ENCODE results near the gene RACGAP1.
"Not testable (repeated sequence)": the region's sequence is repeated elsewhere in the genome, so short reads cannot be mapped to it uniquely, and the experiment has no call there.

The RACGAP1 gene

DNA sequence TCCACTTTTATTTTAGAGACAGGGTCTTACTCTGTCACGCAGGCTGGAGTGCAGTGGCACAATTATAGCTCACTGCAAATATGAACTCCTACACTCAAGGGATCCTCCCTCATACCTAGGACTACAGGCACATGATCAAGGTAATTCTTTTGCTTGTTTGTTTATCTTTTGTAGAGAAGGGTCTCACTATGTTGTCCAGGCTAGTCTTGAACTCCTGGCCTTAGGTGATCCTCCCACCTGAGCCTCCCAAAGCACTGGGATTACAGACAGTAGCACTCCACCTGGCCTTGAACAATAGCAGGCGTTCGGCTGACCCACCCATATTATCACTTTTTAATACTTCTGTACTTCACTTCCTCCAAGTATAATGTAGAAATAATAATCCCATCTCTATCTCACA is 1.4 kb upstream of the RACGAP1 start:
- no peak for DNase-seq

GRCh38 chr12:50024805-50025186 is 498 bp downstream of the RACGAP1 start:
- DNase-seq, result peak; percentile 51

GRCh38 chr12:50024227-50024626 is 1.1 kb downstream of the RACGAP1 start:
- no peak for DNase-seq

- no peak for DNase-seq
Observed at GRCh38 chr12:50022903-50023302, 2.4 kb downstream of the RACGAP1 start.

DNA sequence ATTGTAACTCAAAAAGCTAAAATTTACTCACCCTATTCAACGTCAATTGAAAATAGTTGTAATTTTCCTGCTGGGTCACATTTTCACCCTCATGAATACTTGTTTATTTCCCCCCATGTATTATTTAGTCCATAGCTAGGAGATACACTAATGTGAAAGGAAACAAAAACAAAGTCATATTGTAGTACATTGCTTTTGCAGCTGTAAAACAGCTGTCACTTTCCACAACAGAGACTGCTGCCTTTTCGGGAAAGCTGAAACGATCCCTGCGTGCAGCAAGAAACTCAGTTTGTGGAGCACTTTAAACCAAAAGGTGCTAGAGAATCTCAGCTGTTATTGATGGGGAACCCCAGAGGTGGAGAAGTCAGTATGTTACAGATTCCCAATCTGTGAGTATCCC is 4.3 kb downstream of the RACGAP1 start:
- DNase-seq, result no peak

DNA sequence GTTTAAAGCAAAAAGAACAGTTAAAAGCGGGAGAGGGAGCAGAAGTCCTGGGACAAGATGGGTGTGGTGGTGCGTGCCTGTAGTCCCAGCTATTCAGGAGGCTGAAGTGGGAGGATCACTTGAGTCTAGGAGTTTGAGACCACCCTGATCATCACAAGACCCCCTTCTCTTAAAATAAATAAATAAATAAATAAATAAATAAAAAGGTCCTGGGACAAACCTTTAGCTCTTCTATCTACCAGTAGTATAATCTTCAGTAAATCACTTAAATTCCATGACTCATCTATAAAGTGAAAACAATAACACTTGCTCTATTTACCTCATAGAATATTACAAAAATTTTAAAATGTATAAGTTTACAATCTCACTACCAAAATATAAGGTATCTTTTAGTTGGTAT is 5.8 kb downstream of the RACGAP1 start:
- no peak for DNase-seq

GRCh38 chr12:50018968-50019367 is 6.3 kb downstream of the RACGAP1 start:
- no peak for DNase-seq

DNA sequence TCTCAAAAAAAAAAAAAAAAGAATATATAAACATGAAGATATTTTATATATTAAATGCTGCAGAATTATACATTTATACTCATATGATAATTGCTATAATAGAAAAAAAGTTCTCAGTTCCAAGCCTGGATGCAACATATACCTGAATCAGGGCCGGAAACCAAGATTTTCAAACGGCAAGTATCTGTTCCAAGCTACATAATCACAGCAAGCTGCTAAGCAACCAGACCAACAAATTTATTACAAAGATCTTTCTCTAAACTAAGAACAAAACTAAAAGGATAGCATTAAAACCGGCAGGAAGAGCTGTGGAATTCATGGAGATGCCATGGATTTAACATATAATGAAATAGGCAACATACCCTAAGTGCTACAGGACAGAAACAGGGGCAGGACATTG is 7.1 kb downstream of the RACGAP1 start:
- DNase-seq, result no peak

GRCh38 chr12:50017641-50018040 is 7.7 kb downstream of the RACGAP1 start:
- DNase-seq, result no peak

GRCh38 chr12:50016501-50017475 is 8.5 kb downstream of the RACGAP1 start:
- DNase-seq, result peak; percentile 73

DNA sequence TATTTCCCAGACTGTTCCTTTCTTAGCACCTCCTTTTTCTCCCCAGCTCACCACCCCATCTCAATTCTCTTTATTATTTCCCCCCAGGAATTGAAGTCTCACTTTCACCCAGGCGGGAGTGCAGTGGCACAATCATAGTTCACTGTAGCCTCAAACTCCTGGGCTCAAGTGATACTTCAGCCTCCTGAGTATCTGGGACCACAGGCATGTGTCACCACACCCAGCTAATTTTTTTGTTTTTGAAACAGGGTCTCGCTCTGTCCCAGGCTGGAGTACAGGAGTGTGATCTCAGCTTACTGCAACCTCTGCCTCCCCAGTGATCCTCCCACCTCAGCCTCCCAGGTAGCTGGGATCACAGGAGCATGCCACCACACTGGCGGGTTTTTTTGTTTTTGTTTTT is 11.0 kb downstream of the RACGAP1 start:
- no peak for DNase-seq

DNA sequence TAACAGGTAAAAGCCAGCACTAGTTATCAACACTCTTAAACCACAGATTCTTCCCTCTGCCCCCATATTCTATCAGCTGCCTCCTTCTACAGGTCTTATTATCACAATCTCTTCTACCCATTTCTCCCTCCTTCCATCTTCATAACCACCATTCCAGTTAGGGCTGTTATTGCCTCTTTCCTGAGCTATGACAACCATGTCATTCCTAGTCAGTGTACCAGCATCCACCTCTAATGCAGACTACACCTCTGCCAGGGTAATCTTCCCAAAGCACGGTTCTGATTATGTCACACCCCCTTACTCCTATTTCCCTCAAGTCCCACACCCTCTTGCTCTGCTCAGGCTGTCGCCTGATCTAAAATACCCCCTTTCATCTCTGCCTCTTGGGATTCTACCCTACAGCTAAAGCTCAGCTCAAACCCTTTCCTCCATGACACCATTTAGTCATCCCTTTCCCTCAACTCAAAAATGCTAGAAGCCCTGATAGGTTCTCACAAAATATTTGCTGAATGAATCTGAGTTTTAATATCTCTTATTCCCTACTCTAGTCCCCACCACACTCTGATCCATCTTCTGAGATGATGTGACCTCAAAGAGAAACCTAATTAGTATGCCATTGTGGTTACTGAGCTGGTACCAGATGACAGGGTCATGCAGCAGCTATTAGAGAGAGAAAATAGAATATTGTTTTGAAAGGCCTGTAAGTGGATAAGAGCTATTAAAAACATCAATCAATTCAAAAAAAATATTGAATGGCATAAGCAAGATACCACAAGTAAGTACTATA is 11.7 kb downstream of the RACGAP1 start:
- DNase-seq, result no peak

- DNase-seq, result no peak
Observed at GRCh38 chr12:50006754-50007442, 18.4 kb downstream of the RACGAP1 start.

DNA sequence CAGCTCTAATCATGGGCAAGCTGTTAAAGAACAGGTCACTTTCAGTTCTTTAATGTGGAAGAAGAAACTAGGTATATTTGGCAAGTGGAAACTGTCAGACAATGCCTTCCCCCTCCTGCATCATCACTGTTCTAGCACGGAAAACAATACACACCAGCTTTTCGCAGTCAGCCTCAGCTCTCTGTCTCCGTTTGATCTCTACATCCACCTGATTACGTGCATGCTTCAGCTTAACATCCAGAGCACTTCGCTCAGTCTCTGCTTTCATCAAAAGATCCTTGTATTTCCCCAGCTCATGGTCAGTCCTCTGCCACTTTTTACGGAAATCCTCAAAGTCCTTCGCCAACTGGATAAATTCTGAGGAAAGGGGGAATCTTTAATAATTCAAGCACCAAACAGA is 19.0 kb downstream of the RACGAP1 start:
- no peak for DNase-seq

DNA sequence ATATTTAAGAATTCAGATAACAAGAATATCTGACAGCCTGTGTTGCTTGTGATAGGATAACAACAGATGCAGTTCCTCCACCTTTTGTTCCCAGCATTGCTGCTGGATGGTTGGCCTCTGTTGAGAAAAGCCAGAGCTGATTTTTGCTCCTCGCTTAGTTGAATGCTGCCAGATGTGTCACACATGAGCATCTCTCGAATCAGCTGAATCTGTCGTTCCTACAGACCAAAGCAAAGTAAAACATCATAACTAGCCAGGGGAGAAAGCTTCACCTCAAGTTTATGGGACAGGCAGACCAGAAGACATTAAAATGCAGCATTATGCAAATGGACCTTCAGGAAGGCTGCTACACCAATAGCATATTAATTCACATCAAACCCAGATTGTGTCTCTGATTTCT is 20.1 kb downstream of the RACGAP1 start:
- DNase-seq, result no peak

DNA sequence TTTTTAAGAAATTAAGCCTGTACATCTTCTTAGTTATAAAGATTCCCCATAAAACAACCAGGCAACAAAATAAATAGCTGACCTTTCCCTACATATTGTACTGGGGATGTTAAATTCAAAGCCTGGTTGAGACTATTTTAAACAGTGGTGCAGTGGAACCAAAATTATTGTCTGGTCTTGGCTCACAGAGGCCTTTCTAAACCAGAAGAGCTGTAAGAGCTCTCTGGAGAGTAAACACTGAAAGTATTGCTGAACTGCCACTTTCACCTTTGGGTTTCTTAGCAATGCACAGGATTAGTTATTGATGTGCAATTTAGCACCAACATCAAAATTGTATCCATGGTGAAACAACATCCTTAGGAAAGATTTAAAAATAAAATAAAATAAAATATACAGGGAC is 20.6 kb downstream of the RACGAP1 start:
- DNase-seq, result no peak

DNA sequence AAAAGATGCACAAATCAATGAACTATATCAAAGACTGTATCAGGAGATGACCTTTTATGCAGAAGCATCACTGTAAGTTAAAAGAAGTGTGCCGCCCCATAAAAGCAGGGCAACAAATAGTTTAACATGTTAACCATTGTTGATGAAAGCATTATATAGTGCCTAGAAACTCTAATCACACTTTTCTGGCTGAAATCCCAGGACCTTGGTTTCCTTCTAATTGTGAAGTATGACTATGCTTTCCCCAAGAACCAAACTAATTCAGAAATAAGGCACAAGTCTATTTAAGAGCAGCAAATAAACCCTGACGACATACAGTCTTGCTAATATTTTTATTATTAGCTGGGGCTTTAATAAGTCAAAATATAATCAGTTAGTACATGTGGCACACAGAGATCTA is 21.7 kb downstream of the RACGAP1 start:
- no peak for DNase-seq

GRCh38 chr12:49998453-49998852 is 26.8 kb downstream of the RACGAP1 start:
- DNase-seq, result no peak

- no peak for DNase-seq
Observed at GRCh38 chr12:49990273-49990672, 35.0 kb downstream of the RACGAP1 start.

DNA sequence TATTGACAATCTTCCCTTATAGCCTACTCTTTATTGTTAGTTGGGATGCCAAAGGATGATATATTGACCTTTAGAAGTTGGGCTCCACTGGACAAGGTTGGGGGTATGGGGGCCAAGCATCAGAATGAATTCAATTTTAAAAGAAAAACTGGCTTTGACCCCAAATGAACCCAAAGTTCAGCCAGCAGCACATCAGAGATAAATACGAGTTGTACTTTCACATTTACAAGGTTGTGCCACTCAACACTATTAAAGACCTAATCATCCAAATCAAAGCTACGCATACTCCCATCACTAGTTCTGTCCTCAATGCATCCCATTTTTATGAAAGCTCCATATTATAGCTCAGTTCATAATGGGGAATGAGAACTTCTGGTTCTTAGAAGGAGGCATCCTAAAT is 35.9 kb downstream of the RACGAP1 start:
- not testable (repeated sequence) for DNase-seq

DNA sequence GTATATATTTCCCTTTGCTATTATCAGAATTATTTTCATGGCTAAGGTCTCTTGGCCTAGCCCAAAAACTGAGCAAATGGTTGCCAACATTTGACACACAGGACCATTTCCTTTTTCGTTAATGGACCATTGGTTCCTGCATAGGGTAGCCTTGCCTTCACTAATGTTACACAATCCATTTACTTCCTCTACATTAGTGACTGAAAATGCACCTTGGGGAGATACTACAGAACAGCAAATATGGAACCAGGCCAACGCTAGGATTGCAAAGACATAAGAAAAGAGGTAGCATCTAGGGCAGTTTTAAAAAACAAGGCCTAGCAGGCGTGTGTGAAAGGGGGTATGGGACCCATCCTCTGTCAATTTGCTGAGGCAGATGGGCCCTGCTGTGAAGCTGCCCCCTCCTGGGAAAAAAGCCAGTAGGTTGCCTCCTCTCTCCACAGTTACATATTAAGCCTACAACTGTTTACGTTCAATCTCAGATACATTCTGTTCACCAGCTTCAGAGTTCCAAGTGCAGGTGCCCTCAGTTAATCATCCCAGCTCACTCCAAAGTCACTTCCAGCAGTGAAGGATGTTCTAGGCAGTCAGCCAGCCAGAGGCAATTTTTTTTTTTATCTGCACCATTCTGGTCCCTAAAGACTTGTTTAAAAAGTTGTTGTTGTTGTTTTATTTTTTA is 37.5 kb downstream of the RACGAP1 start:
- peak; percentile 26 for DNase-seq

DNA sequence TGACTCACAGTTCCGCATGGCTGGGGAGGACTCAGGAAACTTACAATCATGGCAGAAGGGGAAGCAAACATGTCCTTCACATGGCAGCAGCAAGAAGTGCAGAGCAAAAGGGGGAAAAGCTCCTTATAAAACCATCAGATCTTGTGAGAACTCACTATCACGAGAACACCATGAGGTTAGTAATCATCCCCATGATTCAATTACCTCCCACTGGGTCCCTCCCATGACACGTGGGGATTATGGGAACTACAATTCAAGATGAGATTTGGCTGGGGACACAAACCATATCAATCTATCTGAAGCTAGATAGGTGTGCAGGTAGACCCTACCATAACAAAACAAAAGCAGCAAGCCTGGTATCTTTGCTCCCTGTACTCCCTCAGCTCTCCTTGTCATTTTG is 38.8 kb downstream of the RACGAP1 start:
- not testable (repeated sequence) for DNase-seq

DNA sequence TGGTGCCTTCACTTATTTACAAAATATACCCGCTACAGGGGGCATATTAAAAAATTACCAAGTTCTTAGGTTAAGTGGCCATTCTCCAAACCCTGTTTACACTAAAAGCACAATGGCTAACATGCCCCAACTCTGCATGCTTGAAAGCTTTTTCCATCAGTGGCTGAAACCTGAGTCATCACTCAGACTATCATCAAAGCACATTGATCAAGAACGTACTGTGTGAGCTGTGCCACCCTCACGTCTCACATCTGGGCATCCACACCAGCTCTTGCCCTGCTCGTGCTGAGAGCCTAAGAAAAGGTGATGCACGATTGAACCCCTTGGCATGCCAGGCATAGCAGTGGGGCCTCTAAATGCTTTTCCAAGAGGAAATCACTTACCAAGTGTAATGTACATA is 39.3 kb downstream of the RACGAP1 start:
- DNase-seq, result no peak

Data from eye (tissue), 1 donor.